HTERT RPE-1 (cell line): ENCODE results near the gene MEGF11.

Experiments used
- in situ Hi-C: fragments of 300-500 bp; cut with MboI; formaldehyde crosslinking; loops from 4 replicates; pipeline ENCODE4 v1.14.3; 2020; ENCODE audit warnings: low sequenced_read_pairs

Gene MEGF11

DNA sequence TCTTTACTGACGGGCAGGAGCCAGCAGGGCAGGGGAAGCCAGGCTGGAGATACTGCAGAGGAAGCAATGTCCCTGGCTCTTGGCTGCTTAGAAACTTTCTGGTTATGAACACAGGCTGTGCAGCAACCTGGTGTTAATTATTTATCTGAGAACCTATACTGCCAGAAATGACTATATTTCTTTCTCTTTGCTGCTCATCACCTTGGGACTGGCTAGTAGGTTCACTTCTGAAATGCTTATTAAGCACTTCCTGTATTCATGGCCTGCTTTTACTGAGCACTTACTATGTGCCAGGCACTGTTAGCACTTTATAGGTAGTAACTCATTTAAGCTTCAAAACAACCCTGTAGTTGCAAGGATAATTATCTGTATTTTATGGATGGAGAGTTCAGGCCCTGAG lies 326.7 kb downstream of the MEGF11 start:
- in situ Hi-C loops = no loop called here

DNA sequence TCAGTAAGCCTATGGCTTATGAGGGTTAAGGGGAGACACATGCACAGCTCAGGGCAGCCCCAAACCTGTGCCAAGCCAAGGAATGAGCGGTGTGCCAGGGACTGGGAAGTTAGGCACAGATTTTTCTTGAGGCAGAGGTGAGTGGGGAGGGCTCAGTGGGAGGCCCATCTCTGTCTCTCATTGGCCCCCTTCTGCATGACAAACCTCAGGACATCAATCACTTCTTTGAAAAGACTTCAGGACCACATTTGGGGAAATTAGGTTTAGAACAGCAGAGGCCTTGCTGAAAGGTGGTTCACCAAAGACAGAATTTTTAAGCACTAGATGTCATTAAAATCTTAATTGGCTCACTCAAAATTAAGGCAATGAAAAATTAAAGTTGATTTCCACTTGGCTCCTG lies 327.1 kb downstream of the MEGF11 start:
- in situ Hi-C loops = no loop called here

DNA sequence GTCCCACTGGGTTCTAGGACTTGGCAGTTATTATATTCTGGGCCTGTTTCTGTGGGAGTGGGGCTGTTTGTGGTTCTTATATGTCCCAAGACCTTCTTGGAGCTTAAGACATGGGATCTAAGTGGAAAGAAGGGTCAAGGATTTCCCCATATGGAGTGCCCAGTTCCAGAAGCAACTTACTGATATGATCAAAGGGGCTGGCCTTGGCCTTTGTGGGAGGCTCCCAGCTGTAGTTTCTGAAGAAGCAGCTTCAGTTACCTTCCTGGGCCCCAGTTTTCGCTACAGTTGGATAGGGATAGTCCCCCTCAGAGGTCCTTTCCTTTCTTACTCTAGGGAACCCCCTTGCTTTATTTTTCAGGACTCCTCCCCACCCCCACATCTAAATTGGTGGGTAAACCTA lies 328.2 kb downstream of the MEGF11 start:
- in situ Hi-C loops = no loop called here

DNA sequence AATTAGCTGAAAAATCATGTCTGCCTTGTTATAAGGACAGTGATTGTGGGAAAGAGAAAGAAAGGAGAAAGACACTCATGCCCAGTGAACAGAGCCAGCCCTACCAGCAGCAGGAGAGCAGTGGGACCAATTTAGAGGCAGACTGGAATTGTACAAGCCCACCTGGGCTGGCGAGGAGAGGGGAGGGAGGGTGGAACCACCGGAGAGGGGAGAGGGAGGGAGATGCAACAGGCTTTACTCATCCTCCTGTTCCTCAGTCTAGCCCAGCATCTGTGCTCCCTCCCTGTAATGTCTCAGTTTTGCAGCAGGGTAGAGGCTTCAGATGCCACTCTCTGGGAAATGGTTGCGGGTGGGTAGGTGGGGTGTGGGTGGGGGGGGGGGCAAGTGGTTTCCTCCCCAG lies 329.5 kb downstream of the MEGF11 start:
- in situ Hi-C loops = no loop called here

DNA sequence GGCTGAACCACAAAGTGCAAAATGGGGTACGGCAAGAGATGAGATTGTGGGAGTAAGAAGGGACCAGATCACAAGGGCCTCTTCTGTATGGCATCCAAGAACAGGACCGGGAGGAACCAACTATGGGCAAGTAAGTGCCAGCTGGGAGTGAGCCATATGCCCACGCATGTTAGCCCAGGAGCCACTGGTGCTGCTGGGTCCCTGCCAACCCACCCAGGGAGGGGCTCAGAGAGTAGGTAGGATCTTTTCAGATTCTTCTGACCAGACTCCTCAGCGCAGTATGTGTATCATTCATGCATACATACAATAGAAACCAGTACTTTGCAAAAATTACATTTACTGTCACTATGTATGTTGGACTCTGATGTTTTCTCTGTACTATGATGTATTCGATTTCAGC lies 330.3 kb downstream of the MEGF11 start:
- in situ Hi-C loops = no loop called here

DNA sequence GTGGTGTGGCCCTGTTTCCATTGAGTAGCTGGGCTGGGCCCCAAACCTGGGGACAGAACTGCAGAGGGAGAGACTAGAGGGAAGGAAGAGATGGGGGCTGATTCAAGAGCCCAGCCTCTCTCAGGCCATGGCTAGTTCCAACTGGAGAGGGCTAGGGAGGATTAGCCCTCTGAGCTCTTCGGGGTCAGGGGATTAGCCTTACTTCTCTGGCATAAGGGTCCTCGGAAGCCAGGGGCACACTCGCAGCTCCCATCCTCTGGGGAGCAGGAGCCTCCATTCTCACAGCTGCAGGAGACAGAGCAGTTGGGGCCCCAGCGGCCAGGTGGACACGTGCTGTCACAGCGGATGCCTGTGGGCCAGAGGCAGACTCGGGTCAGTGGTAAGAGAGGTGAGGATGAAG lies 330.9 kb downstream of the MEGF11 start:
- in situ Hi-C loops = no loop called here

DNA sequence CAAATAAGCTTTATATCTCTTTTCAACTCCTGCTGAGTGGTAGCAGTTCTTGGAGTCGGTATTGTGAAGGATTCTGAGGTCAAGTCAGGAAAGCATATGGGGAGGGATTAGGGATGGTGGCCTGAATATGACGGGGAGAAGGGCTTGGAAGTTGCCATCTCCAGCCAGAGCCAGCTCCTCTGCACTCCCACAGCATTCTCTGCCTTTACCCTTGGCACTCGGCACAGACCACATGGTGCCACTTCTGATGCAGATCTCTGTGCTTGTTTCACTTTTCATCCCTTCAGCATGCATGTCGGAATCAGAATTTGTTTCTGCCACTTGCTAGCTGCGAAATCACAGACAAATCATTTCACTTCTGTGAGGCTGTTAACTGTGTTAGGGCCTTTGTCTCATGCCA lies 331.8 kb downstream of the MEGF11 start:
- in situ Hi-C loops = no loop called here

DNA sequence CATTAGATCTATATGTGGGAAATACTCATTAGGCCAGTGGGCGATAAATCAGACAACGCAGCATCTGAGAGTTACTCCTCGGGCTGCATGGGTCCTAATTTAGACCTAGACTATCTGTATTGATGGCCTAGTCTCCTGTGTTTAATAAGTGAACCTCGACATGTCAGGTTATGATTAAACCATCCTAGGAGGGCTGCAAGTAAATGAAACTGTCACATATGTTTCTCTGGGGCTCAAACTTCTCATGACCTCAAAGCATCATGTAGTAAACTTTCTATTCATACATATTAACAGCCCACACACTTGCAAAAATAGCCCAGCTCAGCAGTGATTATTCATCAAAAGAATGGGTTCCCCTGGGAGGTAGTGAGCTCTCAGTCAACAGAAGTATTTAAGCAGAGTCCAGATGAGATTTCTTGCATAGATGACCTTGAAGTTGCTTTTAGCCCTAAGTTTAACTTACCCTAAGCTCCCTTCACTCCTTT lies 332.7 kb downstream of the MEGF11 start:
- in situ Hi-C loops = no loop called here

DNA sequence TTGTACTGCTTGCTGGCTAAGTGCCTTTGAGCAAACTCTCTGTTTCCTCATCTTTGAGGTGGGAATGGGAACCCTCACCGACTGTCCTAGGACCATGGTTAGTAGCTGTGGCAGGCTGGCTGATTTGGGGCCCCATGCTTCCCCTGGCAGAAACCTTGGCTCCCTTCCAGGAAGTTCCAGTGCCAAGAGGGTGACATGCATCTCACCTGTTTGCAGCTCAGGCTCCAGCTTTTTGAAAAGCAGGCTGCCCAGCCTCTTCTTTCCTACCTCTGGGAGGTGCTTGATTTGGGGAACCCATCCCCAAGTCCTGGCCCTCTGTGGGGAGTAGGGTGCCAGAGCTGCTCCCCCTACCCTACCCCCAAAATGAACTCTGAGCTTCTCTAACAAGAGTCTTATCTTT lies 333.4 kb downstream of the MEGF11 start:
- in situ Hi-C loops = no loop called here

DNA sequence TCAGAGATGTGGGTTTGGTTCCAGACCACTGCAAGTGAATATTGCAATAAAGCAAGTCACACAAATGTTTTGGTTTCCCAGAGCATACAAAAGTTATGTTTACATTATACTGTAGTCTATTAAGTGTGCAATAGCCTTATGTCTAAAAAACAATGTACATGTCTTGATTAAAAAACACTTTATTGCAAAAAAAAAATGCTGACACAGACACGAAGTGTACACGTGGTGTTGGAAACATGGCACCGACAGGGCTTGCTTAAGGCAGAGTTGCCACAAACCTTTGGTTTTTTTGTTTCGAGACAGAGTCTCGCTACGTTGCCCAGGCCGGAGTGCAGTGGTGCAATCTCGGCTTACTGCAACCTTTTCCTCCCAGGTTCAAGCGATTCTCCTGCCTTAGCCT lies 334.2 kb downstream of the MEGF11 start:
- in situ Hi-C loops = no loop called here

DNA sequence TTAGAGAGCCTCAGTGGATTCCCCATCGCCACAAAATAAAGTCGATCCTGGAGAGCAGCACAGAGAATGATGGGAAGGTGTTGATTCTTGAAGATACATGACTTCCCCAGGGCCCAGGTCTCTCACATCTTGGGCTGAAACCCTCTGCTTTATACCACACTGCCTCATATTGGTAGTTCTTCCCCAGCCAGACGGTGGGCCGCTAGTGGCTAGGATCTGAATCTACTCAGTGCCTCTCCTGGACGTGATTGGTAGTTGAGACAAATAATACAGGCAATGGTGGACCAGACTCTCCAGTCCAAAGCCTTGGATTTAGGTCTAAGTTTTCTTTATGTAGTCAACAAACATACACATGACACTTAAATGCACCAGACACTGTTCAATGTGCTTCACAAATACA lies 334.6 kb downstream of the MEGF11 start:
- in situ Hi-C loops = no loop called here

DNA sequence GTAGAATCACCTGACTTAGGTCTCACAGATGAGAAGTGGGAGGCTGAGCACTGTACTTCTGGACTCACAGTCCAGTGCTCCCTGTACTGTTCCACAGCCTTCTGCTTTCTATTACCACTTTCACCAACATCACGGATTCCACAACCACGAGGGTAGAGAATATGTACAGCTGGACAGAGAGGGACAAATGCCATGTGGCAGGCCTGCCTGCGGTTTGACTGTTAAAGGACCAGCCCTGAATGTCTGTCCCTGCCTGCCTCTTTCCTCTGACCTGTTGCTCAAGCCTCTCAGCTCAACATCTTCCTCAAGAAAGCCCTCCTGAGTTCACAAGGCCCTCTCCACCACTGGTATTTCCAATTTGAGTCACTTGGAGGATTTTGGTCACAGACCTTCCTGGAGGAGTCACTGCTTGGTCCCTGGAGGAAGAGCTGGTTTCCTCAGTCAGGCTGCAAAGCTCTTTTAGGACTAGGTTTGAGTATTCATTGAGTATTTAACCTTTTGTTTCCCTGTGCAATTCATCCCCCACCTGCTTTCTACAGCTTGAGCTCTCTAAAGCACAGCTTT lies 335.1 kb downstream of the MEGF11 start:
- in situ Hi-C loops = no loop called here

DNA sequence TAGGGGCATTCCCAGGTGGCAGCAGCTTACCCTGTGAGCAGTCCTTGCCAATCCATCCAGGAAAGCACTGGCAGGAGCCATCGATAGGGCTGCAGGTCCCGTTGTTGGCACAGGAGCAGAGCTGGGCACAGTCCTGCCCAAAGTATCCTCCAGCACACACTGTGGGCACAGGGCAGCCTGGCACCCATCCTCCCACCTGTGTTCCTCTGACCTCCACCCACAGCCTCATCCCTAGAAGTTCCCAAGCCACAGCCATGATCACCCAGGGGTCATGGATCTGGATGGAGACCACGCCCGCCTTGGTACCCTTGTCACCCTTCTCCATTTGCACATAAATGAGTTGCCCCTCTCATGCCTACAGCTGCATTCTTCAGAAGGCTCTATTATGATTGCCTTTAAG lies 335.6 kb downstream of the MEGF11 start:
- in situ Hi-C loops = no loop called here

DNA sequence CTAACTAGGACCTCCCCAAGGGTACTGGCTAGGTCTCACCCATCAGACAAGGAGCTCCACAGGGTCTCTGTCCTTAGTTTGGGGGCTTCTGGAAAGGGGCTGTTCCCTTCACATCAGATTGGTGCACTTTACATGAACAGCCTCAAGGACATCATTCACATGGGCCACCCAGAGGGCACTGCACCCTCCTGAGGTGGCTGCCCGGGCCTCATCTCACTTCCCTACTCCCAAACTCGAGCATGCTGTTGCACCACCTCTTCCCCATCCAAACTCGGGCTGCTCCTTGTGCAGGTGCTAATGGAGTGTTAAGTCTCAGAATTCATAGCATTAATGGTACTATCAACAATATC lies 336.2 kb downstream of the MEGF11 start:
- in situ Hi-C loops = no loop called here

DNA sequence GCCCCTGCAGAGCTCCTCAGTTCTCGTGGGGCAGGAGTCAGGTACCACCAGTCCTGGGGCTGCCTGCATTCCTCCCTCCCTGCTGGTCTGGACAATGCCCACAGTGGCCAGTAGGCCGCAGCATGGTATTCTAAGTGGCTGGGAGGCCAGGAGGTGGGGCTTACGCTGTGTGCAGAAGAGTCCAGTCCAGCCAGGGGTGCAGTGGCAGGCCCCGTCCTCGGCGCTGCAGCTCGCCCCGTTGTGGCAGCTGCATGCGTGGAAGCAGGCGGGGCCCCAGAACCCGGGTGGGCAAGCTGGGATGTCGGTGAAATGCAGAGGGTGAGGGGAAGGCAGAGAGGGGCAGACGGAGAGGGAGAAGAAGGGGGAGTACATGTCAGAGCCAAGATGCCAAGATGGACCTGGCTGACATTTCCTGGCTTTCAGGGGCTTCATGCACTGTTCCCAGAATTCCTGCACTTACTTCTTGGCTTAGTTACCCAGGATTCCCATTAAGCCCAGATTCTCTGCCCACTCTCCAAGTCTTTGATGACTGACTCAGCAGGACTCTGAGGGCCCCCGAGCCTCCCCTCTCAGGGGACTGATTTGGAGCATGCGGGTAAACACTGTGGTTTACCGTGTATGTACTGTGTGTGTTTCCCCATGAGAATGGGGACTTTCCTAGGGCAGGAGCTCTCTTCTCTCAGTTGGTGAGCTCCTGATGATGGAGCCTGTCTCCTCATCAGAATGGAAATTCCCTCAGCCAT lies 336.7 kb downstream of the MEGF11 start:
- in situ Hi-C loops = no loop called here

DNA sequence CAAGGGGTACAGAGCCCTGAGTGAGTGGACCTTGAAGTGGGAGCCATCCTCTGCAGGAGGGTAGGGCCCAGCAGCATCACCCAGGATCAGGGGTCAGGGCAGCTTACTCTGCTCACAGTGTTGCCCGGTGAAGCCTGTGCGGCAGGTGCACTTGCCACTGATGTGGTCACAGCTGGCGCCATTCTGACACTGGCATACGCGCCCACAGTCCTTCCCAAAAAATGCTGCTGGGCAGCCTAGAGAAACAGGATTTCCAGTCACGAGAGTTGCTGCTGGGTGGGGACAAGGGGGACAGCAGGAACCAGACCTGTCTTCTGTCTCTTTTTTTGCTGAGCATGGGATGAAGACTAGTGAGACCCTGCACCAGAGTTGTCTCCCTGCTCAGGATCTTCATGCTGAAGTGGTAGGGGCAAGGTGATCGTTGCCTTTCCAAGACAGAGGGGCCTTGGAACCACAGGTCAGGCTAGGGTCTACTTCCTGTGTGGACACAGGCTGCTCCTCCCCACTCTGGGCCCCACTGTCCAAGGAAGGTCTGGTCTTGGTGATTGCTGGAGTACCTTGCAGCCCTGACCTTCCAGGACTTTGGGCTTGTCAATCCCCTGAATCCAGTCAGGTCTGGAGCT lies 337.4 kb downstream of the MEGF11 start:
- in situ Hi-C loops = no loop called here

DNA sequence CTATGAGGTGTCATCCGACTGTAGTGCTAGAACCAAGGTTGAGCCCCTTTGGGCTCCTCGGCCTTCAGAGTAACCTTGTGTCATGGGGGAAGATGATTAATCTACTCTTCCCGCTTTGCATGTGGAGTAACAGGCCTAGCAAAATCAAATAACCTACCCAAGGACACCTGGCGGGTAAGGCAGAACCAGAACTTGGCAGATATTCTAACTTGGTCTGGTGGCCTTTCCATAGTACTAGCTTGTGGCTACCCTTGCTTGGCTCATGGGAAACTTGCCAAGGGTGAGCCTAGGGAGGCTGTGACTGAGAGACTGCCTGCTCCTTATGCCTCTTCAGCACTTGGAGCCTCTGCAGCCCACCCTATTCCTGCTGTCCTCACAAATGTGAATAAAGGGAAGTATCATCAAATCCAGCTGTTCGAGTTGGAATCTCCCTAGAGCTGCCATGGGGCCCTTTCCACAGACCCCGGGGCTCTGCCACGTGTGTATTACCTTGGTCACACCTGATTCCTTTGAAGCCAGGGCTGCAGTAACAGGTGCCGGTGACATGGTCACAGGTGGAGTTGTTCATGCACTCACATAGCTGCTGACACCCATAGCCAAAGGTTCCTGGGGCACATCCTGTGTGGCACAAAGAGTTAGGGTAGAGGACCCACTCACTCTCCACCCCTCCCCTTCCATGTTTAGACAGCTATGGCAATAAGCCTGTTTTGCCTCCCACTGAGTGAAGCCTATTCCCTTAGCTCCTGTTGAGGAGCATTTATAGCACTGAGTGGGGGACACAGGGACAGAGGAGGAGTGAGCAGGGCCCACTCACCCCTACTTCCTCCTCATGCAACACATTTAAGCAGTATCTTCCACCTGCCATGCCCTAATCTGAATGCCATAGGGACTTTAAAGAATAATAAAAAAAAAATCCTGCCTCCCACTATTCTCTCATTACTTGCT lies 338.3 kb downstream of the MEGF11 start:
- in situ Hi-C loops = no loop called here

DNA sequence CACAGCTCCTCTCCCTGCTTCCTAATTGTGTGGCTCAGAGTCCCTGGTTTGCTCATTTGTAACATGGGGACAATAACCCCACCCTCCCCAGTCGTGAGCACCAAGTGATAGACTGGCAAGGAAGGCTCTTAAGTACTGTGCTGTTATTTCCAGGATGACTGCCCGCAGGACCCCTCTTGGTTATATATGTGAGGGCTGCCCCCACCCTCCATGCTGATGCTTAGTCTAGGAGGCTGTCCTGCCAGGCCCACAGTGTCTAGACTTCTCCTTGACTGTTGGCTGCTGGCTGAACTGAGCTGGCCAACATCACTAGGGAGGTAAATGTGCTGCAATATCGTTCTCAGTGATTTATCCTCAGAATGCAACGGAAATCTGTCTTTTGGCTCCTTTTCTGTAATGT lies 339.2 kb downstream of the MEGF11 start:
- in situ Hi-C loops = no loop called here

DNA sequence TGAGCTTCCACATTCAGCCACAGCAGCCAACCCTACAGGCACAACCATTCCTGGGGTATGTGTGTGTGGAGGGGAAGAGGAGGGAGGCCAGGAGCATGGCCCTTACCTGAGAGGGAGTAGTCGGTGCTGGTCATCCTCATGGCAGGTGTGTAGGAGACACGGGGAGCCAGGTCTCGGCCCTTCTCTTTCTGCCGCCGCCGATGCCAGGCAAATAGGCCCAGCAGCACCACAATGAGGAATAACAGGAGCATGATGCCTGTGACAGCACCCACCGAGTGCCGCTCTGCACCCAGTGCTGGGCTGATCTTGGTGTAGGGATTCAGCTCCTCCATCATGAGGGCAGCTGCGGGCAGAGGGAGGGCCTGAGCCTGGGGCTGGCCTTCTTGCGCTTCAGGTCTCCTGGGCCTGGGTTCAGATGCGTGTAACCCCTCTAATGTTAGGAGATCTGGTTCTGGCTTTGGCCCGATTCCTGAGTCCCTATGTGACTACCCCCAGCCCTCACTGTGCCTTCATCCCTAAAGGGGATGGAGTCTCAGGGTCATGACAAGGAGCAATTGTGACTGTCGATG lies 339.8 kb downstream of the MEGF11 start:
- in situ Hi-C loops = no loop called here

DNA sequence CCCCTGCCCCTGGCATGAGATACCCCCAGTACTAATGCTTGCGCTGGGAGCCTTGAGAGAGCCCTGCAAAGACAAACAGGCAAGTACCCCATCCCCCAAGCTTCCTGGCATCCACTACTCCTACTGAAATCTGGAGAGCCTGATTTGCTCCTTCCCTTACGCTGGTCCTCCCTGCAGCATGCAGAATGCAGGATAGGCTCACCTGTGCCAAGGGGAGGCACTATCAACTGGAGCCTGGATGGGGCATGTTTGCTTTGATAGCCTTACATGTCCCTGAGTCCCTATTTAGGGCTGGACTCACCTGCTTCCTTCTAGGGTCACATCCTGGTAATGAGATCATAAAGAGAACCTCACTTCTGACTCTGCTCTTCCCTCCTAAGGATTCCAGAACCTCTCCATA lies 341.3 kb downstream of the MEGF11 start:
- in situ Hi-C loops = no loop called here

DNA sequence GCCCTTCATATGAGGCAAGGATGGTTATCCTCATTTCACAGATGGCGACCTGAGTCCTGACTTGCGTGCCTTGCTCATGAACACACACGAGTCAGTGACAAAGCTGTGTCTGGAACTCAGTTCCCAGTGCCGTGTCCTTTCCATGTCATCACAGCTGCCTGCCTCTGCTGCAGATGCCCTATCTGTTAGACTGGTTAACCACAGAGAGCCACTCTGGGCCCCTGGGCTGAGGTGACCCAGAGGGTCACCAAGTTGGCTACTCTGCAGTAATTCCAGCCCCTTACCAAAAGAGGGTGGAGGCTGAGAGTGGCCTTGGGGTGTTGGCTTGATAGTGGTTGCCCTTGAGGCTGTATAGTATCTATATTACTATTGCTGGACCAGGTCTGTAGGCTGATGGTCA lies 343.2 kb downstream of the MEGF11 start:
- in situ Hi-C loops = no loop called here
